CD4-positive, alpha-beta T cell treated with Interleukin-4 for 1 hour (primary cell): ENCODE data around the gene KLK3.

ENCODE experiments used
- DNase-seq, 2 donors: peaks; one replicate each; pipeline ENCODE4 v3.0.0-alpha.2; 2020 to 2022

KLK3 gene

GRCh38 chr19:50832666-50833065, 22.0 kb upstream of the KLK3 start:
- no peak for DNase-seq

DNA sequence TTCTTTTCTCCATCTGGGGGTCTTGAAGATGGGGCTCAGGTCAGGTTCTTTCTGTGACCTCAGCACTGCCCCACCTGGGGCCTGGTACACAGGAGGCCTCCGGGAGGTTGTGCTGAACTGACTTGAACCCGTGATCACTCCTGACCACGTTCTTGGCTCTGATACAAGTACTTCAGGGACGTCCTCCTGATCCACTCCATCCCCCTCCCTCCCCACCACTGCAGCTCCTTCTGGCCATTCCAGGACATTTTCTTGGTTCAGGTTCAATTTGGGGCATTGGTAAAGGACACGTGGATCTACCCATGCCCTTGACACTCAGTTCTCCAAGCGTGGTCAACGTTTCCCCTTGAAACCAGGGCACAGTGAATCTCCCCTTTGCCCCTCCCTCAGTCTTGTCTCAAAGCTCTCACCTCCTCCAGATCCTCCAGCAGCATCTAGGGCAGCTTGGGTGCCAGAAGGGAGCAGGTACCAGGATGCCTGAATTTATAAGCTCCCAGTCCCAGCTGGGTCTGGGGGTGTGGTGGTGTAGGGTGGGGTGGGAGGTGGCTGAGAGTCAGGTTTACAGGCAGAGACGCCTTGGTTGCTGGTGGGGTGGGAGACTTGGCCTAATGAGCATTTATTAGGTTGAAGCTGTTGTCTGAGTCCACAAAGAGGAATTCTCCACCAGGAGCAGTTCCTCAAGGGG, 21.5 kb upstream of the KLK3 start, which contains the start of gene KLK15:
TSS of gene KLK15 (minus strand) at position 458 of the 685 bp plus-strand sequence. CDS start 2,082 bp downstream, outside the sequence.
- no peak for DNase-seq

GRCh38 chr19:50833802-50834167, 20.9 kb upstream of the KLK3 start:
- no peak for DNase-seq

DNA sequence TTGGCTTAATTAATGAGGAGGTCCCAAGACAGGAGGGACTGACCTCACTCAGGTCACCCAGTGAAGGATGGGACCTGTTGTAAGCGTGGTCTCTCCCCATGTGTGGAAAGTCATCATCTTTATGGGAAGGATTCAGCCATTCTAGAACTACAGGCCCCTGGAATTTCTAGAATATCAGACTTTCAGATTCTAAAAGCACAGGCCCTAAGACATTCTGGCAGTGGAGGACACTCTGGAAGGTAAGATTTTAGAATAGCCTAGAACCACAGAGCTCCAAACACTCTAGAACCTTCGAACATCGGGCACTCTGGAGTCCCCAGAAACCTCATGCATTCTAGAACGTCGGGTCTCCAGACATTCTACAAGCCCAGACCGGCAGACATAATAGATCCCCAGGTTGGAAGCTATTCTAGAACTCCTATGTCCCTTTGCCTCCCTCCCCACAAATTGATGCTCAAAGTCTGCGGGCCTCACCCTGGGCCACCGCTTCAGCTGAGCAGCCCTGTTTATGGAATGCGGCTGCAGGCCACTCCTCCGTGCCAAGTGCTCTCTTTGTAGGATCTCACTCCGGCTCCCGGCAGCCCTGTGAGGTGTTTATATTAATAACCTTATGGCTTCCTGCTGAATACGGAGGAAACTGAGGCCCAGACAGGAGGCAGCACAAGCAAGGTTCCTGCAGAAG, 19.5 kb upstream of the KLK3 start:
- DNase-seq, result no peak

DNA sequence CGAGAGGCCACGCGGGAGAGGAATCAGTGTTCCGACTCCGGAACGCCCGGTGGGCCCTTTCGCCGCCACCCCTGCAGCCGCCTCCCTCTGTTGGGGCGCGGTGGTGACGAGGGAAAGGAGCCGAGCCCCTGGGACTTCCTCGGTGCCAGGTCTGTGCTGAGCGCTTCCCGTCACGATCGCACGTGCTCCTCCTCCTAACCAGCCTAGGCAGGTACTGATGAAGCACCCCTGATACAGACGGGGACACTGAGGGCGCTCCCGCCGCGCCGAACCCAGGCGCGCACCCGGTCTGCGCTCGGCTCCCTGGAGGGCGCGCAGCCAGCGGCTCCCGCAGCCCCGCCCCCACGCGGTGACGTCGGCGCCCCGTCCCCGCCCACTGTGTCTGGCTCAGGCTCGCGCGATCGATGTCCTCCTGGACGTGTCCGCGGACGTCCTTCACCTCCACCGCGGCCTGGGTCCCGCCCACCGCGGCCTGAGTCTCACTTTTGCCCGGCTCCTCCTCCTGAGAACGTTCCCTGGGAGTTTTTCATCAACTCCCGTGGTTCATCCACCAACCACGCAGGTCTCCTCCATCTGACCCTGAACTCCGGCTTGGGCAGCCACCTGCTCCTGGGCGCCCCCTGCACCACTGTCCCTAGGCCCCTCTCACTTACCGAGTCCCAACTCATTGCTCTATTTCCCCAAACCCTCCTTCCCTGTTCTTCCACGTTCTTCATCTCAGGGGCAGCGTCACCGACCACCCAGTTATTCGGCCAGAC, 18.8 kb upstream of the KLK3 start:
- peak; percentile 58 to 68 for DNase-seq

- DNase-seq, result no peak
These were observed 18.0 kb upstream of the KLK3 start for GRCh38 chr19:50836543-50837195.

- DNase-seq, result no peak
These were observed 17.4 kb upstream of the KLK3 start for GRCh38 chr19:50837300-50837699.

DNA sequence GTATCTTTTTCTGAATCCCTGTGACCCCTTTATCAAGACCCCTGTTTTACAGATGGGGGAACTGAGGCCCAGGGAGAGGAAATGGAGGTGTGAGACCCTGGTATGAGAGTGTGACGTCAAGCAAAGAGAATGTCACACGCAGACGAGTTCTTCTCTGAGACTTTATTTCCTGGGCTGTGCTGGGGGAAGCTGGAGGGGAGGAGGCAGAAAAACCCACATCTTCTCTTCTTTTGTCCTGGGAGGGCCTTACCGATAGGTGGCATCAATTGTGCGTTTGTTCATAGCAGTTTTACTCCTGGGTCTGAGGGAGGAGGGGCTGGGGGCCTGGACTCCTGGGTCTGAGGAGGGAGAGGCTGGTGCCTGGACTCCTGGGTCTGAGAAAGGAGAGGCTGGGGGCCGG, 16.5 kb upstream of the KLK3 start:
- DNase-seq, result no peak

GRCh38 chr19:50839712-50840655, 14.7 kb upstream of the KLK3 start:
- DNase-seq, result no peak

GRCh38 chr19:50842130-50842529, 12.6 kb upstream of the KLK3 start:
- DNase-seq, result no peak

DNA sequence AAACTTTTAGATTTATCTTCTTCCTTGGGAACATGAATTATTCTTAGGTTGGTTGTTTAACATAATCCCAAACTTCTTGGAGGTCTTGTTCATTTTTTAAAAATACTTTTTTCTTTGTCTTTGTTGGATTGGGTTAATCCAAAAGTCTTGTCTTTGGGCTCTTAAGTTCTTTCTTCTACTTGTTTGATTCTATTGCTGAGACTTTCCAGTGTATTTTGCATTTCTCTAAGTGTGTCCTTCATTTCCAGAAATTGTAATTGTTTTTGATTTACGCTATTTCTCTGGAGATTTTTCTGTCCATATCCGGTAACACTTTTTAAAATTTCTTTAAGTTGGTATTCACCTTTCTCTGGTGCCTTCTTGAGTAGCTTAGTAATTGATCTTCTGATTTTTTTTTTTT, 11.5 kb upstream of the KLK3 start:
- DNase-seq, result no peak

DNA sequence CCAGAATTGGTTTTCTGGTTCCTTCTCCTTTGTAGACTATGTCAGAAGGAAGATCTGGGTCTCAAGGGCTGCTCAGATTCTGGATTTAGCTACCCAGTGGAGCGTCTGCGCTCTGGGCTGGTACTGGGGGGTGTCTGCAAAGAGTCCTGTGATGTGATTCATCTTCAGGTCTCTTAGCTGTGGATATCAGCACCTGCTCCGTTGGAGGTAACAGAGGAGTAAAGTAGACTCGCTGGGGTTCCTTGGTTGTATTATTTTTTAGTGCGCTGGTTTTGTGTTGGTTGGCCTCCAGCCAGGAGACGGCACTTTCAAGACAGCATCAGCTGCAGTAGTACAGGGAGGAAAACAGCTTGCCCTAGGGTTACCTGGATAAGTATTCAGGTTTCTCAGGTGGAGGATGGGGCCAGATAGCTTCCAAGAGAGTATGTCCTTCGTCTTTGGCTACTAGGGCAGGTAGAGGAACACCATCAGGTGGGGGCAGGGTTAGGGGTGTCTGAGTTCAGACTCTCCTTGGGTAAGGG, 11.0 kb upstream of the KLK3 start:
- no peak for DNase-seq

DNA sequence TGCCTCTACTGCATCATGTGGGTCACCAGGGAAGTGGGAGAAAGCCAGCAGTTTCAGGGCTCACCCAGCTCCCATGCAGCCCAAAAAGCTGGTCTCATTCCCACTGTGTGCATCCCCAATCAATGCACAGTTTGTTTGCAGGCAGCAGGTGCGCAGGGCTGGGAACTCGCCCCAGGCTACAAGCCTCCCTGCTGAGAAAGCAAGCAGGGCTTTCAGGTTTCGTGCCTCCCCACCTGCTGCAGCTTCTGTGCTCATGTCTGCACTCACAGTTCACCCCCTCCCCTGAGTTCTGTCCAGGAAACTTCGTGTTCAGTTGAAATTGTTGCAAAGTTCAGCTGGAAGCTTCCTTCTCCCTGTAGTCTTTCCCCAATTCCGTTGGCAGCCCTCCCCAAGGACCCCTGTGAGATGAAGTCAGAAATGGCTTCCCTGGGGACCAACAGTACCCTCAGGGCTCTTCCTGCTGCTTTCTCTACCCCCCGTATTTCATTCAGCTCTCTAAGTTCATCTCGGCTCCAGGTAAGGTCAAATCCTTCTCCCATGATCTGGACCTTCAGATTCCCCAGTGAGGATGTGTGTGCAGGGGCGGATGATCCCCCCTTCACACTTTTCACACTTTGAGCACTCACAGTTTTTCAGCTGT, 10.3 kb upstream of the KLK3 start:
- no peak for DNase-seq

GRCh38 chr19:50850738-50851137, 4.0 kb upstream of the KLK3 start:
- no peak for DNase-seq

- DNase-seq, result no peak
These were observed 3.1 kb upstream of the KLK3 start for GRCh38 chr19:50851620-50852019.

DNA sequence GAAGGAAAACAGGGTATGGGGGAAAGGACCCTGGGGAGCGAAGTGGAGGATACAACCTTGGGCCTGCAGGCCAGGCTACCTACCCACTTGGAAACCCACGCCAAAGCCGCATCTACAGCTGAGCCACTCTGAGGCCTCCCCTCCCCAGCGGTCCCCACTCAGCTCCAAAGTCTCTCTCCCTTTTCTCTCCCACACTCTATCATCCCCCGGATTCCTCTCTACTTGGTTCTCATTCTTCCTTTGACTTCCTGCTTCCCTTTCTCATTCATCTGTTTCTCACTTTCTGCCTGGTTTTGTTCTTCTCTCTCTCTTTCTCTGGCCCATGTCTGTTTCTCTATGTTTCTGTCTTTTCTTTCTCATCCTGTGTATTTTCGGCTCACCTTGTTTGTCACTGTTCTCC, 2.7 kb downstream of the KLK3 start:
- no peak for DNase-seq

- DNase-seq, result no peak
These were observed 4.2 kb downstream of the KLK3 start for GRCh38 chr19:50858886-50859285.

DNA sequence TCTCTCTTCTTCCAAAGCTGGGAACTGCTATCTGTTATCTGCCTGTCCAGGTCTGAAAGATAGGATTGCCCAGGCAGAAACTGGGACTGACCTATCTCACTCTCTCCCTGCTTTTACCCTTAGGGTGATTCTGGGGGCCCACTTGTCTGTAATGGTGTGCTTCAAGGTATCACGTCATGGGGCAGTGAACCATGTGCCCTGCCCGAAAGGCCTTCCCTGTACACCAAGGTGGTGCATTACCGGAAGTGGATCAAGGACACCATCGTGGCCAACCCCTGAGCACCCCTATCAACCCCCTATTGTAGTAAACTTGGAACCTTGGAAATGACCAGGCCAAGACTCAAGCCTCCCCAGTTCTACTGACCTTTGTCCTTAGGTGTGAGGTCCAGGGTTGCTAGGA, 5.1 kb downstream of the KLK3 start:
- no peak for DNase-seq

- DNase-seq, result no peak
These were observed 6.3 kb downstream of the KLK3 start for GRCh38 chr19:50861010-50861409.

- no peak for DNase-seq
These were observed 7.0 kb downstream of the KLK3 start for GRCh38 chr19:50861496-50862286.

DNA sequence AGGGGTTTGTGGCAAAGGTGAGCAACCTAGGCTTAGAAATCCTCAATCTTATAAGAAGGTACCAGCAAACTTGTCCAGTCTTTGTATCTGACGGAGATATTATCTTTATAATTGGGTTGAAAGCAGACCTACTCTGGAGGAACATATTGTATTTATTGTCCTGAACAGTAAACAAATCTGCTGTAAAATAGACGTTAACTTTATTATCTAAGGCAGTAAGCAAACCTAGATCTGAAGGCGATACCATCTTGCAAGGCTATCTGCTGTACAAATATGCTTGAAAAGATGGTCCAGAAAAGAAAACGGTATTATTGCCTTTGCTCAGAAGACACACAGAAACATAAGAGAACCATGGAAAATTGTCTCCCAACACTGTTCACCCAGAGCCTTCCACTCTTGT, 14.8 kb downstream of the KLK3 start:
- DNase-seq, result no peak
